ENCODE results near the gene VPS51. TPM values are rescaled to one million over a fixed set of nuclear protein-coding genes. Genes with fewer than 3 reads are reported as not detected.

The VPS51 gene
- total and polyA plus RNA-seq, 4 donors: 33.2 to 158 (median 83.9) TPM

GRCh38 chr11:65114538-65115171, 18.6 kb downstream of the VPS51 start:
- no peak overlapping the region for H3K9ac ChIP-seq (ENCODE audit: low read depth in 1 of 2, low read length in 2 of 2)
- H3K27ac ChIP-seq (ENCODE audit: low read depth in 1 of 2, low read length in 2 of 2): peak overlapping the region in 1 of 2 donors; percentile 87
- H3K27me3 ChIP-seq (ENCODE audit: control insufficient read depth in 4 of 4, insufficient read depth in 4 of 4, low read length in 3 of 4): no peaks in the 10 kb centered on the region
- WGBS: 91% methylated on average over 11 of the region's 11 CpGs
- peaks cover 3 to 8% (median 5%) of the 10 kb centered on the region in 4 donors for H3K36me3 ChIP-seq (ENCODE audit: control insufficient read depth in 4 of 4, insufficient read depth in 3 of 4, low read depth in 1 of 4, low read length in 3 of 4)
- DNase-seq (ENCODE audit: low spot score): no peak
- peaks cover 26 to 74% (median 56%) of the 10 kb centered on the region in 4 donors for H3K4me1 ChIP-seq (ENCODE audit: control insufficient read depth in 4 of 4, insufficient read depth in 4 of 4, low read length in 3 of 4)
- TF ChIP-seq RXRA (IDR thresholded peaks at IDR 0.05): no peak
- TF ChIP-seq, protein P1, sequence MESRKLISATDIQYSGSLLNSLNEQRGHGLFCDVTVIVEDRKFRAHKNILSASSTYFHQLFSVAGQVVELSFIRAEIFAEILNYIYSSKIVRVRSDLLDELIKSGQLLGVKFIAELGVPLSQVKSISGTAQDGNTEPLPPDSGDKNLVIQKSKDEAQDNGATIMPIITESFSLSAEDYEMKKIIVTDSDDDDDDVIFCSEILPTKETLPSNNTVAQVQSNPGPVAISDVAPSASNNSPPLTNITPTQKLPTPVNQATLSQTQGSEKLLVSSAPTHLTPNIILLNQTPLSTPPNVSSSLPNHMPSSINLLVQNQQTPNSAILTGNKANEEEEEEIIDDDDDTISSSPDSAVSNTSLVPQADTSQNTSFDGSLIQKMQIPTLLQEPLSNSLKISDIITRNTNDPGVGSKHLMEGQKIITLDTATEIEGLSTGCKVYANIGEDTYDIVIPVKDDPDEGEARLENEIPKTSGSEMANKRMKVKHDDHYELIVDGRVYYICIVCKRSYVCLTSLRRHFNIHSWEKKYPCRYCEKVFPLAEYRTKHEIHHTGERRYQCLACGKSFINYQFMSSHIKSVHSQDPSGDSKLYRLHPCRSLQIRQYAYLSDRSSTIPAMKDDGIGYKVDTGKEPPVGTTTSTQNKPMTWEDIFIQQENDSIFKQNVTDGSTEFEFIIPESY (IDR thresholded peaks at IDR 0.05): no peak
- no peak for TF ChIP-seq GABPA (IDR thresholded peaks at IDR 0.05 in 1 of 2, conservative IDR thresholded peaks at IDR 0.05 in 1 of 2)
- no peak for TF ChIP-seq HNF4A (conservative IDR thresholded peaks at IDR 0.05)
- TF ChIP-seq FOXA2 (IDR thresholded peaks at IDR 0.05): no peak
- no peak for TF ChIP-seq MAX (IDR thresholded peaks at IDR 0.05)
- no peak for TF ChIP-seq JUND (IDR thresholded peaks at IDR 0.05)
- TF ChIP-seq, protein P2, sequence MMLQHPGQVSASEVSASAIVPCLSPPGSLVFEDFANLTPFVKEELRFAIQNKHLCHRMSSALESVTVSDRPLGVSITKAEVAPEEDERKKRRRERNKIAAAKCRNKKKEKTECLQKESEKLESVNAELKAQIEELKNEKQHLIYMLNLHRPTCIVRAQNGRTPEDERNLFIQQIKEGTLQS (IDR thresholded peaks at IDR 0.05): no peak
- TF ChIP-seq RAD21 (IDR thresholded peaks at IDR 0.05): no peak
- TF ChIP-seq EGR1 (IDR thresholded peaks at IDR 0.05; ENCODE audit: low read depth in 2 of 2): no peak
- no peak for TF ChIP-seq SP1 (IDR thresholded peaks at IDR 0.05)
- TF ChIP-seq FOXA1 (IDR thresholded peaks at IDR 0.05): no peak
- TF ChIP-seq, protein P3, sequence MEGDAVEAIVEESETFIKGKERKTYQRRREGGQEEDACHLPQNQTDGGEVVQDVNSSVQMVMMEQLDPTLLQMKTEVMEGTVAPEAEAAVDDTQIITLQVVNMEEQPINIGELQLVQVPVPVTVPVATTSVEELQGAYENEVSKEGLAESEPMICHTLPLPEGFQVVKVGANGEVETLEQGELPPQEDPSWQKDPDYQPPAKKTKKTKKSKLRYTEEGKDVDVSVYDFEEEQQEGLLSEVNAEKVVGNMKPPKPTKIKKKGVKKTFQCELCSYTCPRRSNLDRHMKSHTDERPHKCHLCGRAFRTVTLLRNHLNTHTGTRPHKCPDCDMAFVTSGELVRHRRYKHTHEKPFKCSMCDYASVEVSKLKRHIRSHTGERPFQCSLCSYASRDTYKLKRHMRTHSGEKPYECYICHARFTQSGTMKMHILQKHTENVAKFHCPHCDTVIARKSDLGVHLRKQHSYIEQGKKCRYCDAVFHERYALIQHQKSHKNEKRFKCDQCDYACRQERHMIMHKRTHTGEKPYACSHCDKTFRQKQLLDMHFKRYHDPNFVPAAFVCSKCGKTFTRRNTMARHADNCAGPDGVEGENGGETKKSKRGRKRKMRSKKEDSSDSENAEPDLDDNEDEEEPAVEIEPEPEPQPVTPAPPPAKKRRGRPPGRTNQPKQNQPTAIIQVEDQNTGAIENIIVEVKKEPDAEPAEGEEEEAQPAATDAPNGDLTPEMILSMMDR (IDR thresholded peaks at IDR 0.05; ENCODE audit: low read depth, low read length, missing input control): no peak
- H3K4me3 ChIP-seq (ENCODE audit: low read depth in 1 of 3, low read length in 3 of 3): no peak overlapping the region
- no peaks in the 10 kb centered on the region for H3K9me3 ChIP-seq (ENCODE audit: control insufficient read depth in 4 of 4, low read length in 3 of 4)

DNA sequence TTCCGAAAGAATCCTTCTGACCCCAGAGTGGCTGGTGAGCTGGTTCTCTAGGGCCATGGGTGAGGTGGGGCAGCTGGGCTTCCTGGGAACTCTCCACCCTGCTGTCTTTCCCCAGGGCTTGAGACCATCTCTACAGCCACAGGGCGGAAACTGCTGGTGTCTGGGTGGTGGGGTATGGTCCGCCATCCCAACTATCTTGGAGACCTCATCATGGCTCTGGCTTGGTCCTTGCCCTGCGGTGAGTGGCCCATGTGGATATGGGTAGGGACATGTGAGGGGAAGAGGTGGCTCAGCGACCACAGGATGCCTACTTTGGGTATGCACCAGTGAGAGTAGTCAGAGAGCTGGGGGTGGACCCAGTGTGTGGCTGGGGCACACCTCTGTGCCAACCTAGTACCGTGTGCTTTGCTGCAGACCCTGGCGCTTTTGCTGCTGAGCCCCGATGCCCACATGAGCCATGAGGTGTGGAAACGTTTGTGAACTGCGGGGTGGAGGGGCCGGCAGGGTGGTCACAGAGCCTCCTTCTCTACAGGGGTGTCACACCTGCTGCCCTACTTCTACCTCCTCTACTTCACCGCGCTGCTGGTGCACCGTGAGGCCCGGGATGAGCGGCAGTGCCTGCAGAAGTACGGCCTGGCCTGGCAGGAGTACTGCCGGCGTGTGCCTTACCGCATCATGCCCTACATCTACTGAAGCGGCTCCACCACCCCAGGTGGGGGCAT, 19.5 kb downstream of the VPS51 start:
- Histone ChIP-seq H3K27ac (ENCODE audit: low read depth in 1 of 2, low read length in 2 of 2) (peak overlapping the region; percentile 89 to 90), H3K9me3 (ENCODE audit: control insufficient read depth in 4 of 4, low read length in 3 of 4) (no peaks in the 10 kb centered on the region), H3K4me3 (ENCODE audit: low read depth in 1 of 3, low read length in 3 of 3) (no peak overlapping the region), H3K36me3 (ENCODE audit: control insufficient read depth in 4 of 4, insufficient read depth in 3 of 4, low read depth in 1 of 4, low read length in 3 of 4) (peaks cover 9 to 17% (median 13%) of the 10 kb centered on the region in 4 donors), H3K27me3 (ENCODE audit: control insufficient read depth in 4 of 4, insufficient read depth in 4 of 4, low read length in 3 of 4) (no peaks in the 10 kb centered on the region), H3K4me1 (ENCODE audit: control insufficient read depth in 4 of 4, insufficient read depth in 4 of 4, low read length in 3 of 4) (peaks cover 26 to 81% (median 62%) of the 10 kb centered on the region in 4 donors), H3K9ac (ENCODE audit: low read depth in 1 of 2, low read length in 2 of 2) (peak overlapping the region in 1 of 2 donors; percentile 82)
- 95% methylated on average over 21 of the region's 21 CpGs for WGBS
- DNase-seq (ENCODE audit: low spot score): no peak
- TF ChIP-seq RAD21 (IDR thresholded peaks at IDR 0.05) (no peak), EGR1 (IDR thresholded peaks at IDR 0.05; ENCODE audit: low read depth in 2 of 2) (no peak)

Data from liver (tissue), 9 donors.